Measurements from ENCODE around the gene STRIT1. TPM values are rescaled to one million over a fixed set of nuclear protein-coding genes. Genes with fewer than 3 reads are reported as not detected.

STRIT1 gene
- total RNA-seq, 6 experiments from 2014 or later: not detected

GRCh38 chr3:155252535-155252934, 40.9 kb downstream of the STRIT1 start:
- Mint-ChIP-seq H3K36me3 (ENCODE audit: low read depth) (peaks cover 19% of the 10 kb centered on the region), H3K9me3 (peaks cover 15% of the 10 kb centered on the region), H3K27me3 (ENCODE audit: insufficient read depth) (peaks cover 3% of the 10 kb centered on the region; the same call in 1 of the 2 replicates), H3K4me1 (ENCODE audit: low read depth) (peaks cover 14% of the 10 kb centered on the region), H3K27ac (no peak overlapping the region), H3K4me3 (no peak overlapping the region)
- no peak for TF ChIP-seq CTCF (IDR thresholded peaks at IDR 0.05)
- DNase-seq: peak; percentile 36

- Mint-ChIP-seq H3K4me1 (ENCODE audit: low read depth) (peaks cover 14% of the 10 kb centered on the region), H3K27me3 (ENCODE audit: insufficient read depth) (peaks cover 3% of the 10 kb centered on the region; the same call in 1 of the 2 replicates), H3K4me3 (no peak overlapping the region), H3K36me3 (ENCODE audit: low read depth) (peaks cover 22% of the 10 kb centered on the region), H3K27ac (no peak overlapping the region), H3K9me3 (peaks cover 15% of the 10 kb centered on the region)
- no peak for TF ChIP-seq CTCF (IDR thresholded peaks at IDR 0.05)
- DNase-seq: no peak
Measured at GRCh38 chr3:155252021-155252420, 41.5 kb downstream of the STRIT1 start.

- Mint-ChIP-seq H3K36me3 (ENCODE audit: low read depth) (peaks cover 22% of the 10 kb centered on the region), H3K9me3 (peaks cover 15% of the 10 kb centered on the region), H3K27me3 (ENCODE audit: insufficient read depth) (no peaks in the 10 kb centered on the region), H3K27ac (no peak overlapping the region), H3K4me3 (no peak overlapping the region), H3K4me1 (ENCODE audit: low read depth) (peaks cover 35% of the 10 kb centered on the region)
- no peak for DNase-seq
- no peak for TF ChIP-seq CTCF (IDR thresholded peaks at IDR 0.05)
Measured at GRCh38 chr3:155248531-155249187, 44.8 kb downstream of the STRIT1 start.

- Mint-ChIP-seq H3K36me3 (ENCODE audit: low read depth) (peaks cover 29% of the 10 kb centered on the region), H3K4me3 (no peak overlapping the region), H3K27me3 (ENCODE audit: insufficient read depth) (no peaks in the 10 kb centered on the region), H3K27ac (no peak overlapping the region), H3K9me3 (peaks cover 15% of the 10 kb centered on the region), H3K4me1 (ENCODE audit: low read depth) (peaks cover 54% of the 10 kb centered on the region)
- TF ChIP-seq CTCF (IDR thresholded peaks at IDR 0.05): no peak
- DNase-seq: no peak
Measured at GRCh38 chr3:155244699-155245098, 48.8 kb downstream of the STRIT1 start.

- Mint-ChIP-seq H3K9me3 (peaks cover 12% of the 10 kb centered on the region), H3K4me1 (ENCODE audit: low read depth) (peaks cover 54% of the 10 kb centered on the region), H3K36me3 (ENCODE audit: low read depth) (peaks cover 24% of the 10 kb centered on the region), H3K27ac (peak overlapping the region; percentile 76; the same call in 1 of the 2 replicates), H3K27me3 (ENCODE audit: insufficient read depth) (no peaks in the 10 kb centered on the region), H3K4me3 (no peak overlapping the region)
- TF ChIP-seq CTCF (IDR thresholded peaks at IDR 0.05): no peak
- no peak for DNase-seq
Measured at GRCh38 chr3:155244216-155244615, 49.3 kb downstream of the STRIT1 start.

All from HFFc6 (cell line).